Ectodermal cell (in vitro differentiated cells): ENCODE results near the gene ECM1.
A peak's percentile ranks its signal among the peaks of the same experiment; 100 is the strongest.

Source experiments
- H3K27ac ChIP-seq: 2 replicates; pipeline ENCODE4 v1.7.0; 2013; ENCODE audit warnings: mild to moderate bottlenecking, low read depth, low read length; ENCODE audit not compliant: insufficient read depth, poor library complexity, severe bottlenecking
- H3K27me3 ChIP-seq: 2 replicates; pipeline ENCODE4 v1.7.0; 2013; ENCODE audit warnings: mild to moderate bottlenecking, low read length; ENCODE audit not compliant: insufficient read depth, control insufficient read depth, poor library complexity, severe bottlenecking
- H3K36me3 ChIP-seq: one replicate; pipeline ENCODE4 v1.7.0; 2013; ENCODE audit warnings: low read length; ENCODE audit not compliant: control insufficient read depth, insufficient read depth
- H3K4me1 ChIP-seq: one replicate; pipeline ENCODE4 v1.7.0; 2013; ENCODE audit warnings: low read length; ENCODE audit not compliant: control insufficient read depth, insufficient read depth
- H3K4me3 ChIP-seq: 2 replicates; pipeline ENCODE4 v1.7.0; 2013; ENCODE audit warnings: low read depth, low read length, control low read depth; ENCODE audit not compliant: insufficient read depth
- H3K9me3 ChIP-seq: 2 replicates; pipeline ENCODE4 v1.7.0; 2013; ENCODE audit warnings: mild to moderate bottlenecking, low read length, moderate library complexity; ENCODE audit not compliant: control insufficient read depth
- WGBS, 2 experiments: methylation state at CpG; one replicate each; pipeline ENCODE4 v1.1.7; 2013; ENCODE audit warnings: missing lambda C conversion rate in 2 of 2; 5-methylcytosine and 5-hydroxymethylcytosine counted together

The ECM1 gene

GRCh38 chr1:150511551-150511950 lies 3.6 kb downstream of the ECM1 start:
- Histone ChIP-seq H3K27me3 (no peaks in the 10 kb centered on the region), H3K4me1 (peaks cover 10% of the 10 kb centered on the region), H3K36me3 (no peaks in the 10 kb centered on the region), H3K4me3 (no peak overlapping the region), H3K9me3 (no peaks in the 10 kb centered on the region), H3K27ac (no peak overlapping the region)
- 93 to 94% methylated on average over 12 of the region's 12 CpGs for WGBS, 2 experiments

DNA sequence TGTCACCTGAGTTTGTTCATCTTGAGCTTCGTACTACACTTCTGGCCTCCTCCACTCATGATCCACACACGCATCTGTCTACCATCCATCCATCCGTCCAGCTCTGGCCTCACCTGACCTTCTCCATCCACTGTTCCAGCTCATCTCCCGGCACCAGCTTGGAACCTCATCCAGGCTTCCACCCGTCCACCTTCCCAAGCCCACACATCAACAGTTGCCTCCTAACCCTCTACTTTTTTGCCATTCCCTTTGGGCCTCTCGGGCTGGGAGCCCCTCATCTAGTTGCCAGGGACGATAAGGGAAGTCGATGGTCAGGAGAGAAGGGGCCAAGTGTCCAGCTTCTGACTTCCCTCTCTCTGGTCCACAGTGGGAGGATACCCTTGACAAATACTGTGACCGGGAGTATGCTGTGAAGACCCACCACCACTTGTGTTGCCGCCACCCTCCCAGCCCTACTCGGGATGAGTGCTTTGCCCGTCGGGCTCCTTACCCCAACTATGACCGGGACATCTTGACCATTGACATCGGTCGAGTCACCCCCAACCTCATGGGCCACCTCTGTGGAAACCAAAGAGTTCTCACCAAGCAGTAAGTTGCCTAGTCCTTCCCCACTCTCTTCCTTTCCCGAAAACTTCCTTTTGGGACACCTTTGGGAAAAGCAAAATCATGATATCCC lies 4.2 kb downstream of the ECM1 start:
- H3K27me3 ChIP-seq = no peaks in the 10 kb centered on the region
- H3K4me1 ChIP-seq = peaks cover 12% of the 10 kb centered on the region
- no peak overlapping the region for H3K27ac ChIP-seq
- H3K9me3 ChIP-seq = no peaks in the 10 kb centered on the region
- H3K36me3 ChIP-seq = no peaks in the 10 kb centered on the region
- H3K4me3 ChIP-seq = no peak overlapping the region
- 87 to 89% methylated on average over 17 of the region's 17 CpGs for WGBS, 2 experiments

GRCh38 chr1:150512846-150513245 lies 4.9 kb downstream of the ECM1 start:
- no peak overlapping the region for H3K27ac ChIP-seq
- H3K27me3 ChIP-seq = no peaks in the 10 kb centered on the region
- no peaks in the 10 kb centered on the region for H3K36me3 ChIP-seq
- H3K4me3 ChIP-seq = no peak overlapping the region
- peaks cover 12% of the 10 kb centered on the region for H3K4me1 ChIP-seq
- no peaks in the 10 kb centered on the region for H3K9me3 ChIP-seq
- 85 to 88% methylated on average over 2 of the region's 2 CpGs for WGBS, 2 experiments

GRCh38 chr1:150513351-150513791 lies 5.5 kb downstream of the ECM1 start:
- Histone ChIP-seq H3K27ac (no peak overlapping the region), H3K27me3 (no peaks in the 10 kb centered on the region), H3K36me3 (no peaks in the 10 kb centered on the region), H3K9me3 (no peaks in the 10 kb centered on the region), H3K4me3 (no peak overlapping the region), H3K4me1 (peaks cover 8% of the 10 kb centered on the region)
- 92 to 93% methylated on average over 7 of the region's 7 CpGs for WGBS, 2 experiments

DNA sequence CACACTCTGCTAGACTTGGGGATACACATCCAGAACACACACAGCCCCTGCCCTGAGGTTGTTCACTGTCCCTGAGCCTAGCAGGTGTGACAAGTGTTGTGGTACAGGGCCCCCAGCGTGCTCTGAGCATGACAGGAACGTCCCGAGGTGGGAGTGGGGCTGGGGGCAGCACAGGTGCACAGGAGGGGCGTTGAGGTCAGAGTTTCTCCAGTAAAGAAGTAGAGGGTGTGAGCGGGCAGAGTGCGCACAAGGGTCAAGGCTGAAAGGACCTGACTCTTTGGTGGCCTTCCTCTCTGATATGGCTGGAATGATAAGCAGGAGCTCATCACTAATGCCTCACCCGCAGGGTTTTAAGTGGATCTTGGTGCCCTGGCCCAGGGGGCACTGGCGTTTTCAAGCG lies 6.4 kb downstream of the ECM1 start:
- no peaks in the 10 kb centered on the region for H3K36me3 ChIP-seq
- H3K4me1 ChIP-seq = peaks cover 6% of the 10 kb centered on the region
- H3K27ac ChIP-seq = no peak overlapping the region
- no peaks in the 10 kb centered on the region for H3K27me3 ChIP-seq
- H3K9me3 ChIP-seq = no peaks in the 10 kb centered on the region
- no peak overlapping the region for H3K4me3 ChIP-seq
- WGBS, 2 experiments = 94 to 95% methylated on average over 9 of the region's 9 CpGs

DNA sequence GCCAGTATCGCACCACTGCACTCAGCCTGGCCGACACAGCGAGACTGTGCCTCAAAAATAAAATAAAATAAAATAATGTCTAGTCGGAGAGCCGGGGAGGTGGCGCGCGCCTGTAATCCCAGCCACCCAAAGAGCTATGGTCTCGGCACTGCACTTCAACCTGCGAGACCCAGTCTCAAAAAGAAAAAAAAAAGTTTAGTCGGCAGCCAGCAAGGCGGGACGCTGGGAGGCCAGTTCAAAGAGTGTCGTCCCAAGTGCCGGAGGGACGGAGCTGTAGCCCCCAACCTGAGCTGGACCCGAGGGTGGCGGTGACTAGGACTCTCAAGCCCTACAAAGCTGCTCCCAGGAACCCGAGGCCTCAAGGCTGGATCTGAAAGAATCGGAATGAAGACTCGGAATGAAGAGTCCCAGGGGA lies 7.0 kb downstream of the ECM1 start:
- Histone ChIP-seq H3K27me3 (no peaks in the 10 kb centered on the region), H3K4me1 (peaks cover 6% of the 10 kb centered on the region), H3K9me3 (no peaks in the 10 kb centered on the region), H3K36me3 (no peaks in the 10 kb centered on the region), H3K4me3 (peak overlapping the region; percentile 69), H3K27ac (peak overlapping the region; percentile 74)
- 38 to 40% methylated on average over 21 of the region's 21 CpGs for WGBS, 2 experiments

- Histone ChIP-seq H3K4me1 (peaks cover 6% of the 10 kb centered on the region), H3K4me3 (peak within 1 kb of the TSS; percentile 69), H3K27me3 (no peaks in the 10 kb centered on the region), H3K9me3 (no peaks in the 10 kb centered on the region), H3K36me3 (no peaks in the 10 kb centered on the region), H3K27ac (peak within 1 kb of the TSS; percentile 74)
- 3% methylated on average over 54 of the region's 54 CpGs for WGBS, 2 experiments
Observed at GRCh38 chr1:150515328-150516049, 7.6 kb downstream of the ECM1 start, which contains the start of gene FALEC. FALEC (plus strand) TSS chr1:150515752.

DNA sequence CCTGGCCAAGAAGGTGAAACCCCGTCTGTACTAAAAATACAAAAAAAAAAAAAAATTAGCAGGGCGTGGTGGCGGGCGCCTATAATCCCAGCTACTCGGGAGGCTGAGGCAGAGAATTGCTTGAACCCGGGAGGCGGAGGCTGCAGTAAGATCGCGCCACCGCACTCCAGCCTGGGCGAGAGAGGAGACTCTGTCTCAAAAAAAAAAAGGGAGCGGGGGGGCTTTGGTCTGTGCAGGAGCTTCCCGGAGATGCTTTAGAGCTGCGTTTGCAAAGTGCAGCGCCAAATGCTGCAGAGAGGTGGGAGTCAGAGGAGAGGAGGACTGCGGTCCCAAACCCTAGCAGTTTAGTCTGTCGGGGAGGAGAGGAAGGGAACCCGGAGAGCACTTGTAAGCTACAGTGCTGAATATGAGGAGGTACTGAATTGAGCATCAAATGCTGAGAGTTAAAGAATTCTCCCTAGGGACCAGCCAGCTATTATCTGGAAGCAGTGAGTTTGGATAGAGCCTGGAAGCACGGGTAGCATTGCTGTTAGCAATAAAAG lies 8.2 kb downstream of the ECM1 start:
- Histone ChIP-seq H3K4me3 (peak overlapping the region; percentile 69), H3K27ac (no peak overlapping the region), H3K36me3 (no peaks in the 10 kb centered on the region), H3K27me3 (no peaks in the 10 kb centered on the region), H3K9me3 (no peaks in the 10 kb centered on the region), H3K4me1 (peaks cover 6% of the 10 kb centered on the region)
- 44% methylated on average over 19 of the region's 19 CpGs for WGBS, 2 experiments

DNA sequence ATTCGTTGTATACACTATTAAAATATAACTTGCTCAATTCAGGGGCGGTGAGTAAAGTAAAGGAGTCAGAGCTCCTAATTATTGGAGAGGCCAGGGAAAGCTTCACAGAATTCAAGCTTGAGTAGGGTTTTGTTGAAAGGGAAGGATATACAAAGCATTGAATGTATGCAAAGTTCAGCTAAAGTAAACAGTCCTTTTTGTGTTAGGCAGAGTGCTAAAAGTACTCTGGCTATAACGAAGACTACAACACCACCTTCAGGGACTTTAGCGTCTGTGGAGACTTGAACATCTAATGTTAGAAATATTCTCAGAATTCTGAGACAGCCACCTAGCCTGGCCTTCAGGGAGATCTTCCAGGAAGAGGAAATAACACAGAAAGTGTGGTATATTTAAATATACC lies 8.7 kb downstream of the ECM1 start:
- no peaks in the 10 kb centered on the region for H3K27me3 ChIP-seq
- peak overlapping the region; percentile 69 for H3K4me3 ChIP-seq

DNA sequence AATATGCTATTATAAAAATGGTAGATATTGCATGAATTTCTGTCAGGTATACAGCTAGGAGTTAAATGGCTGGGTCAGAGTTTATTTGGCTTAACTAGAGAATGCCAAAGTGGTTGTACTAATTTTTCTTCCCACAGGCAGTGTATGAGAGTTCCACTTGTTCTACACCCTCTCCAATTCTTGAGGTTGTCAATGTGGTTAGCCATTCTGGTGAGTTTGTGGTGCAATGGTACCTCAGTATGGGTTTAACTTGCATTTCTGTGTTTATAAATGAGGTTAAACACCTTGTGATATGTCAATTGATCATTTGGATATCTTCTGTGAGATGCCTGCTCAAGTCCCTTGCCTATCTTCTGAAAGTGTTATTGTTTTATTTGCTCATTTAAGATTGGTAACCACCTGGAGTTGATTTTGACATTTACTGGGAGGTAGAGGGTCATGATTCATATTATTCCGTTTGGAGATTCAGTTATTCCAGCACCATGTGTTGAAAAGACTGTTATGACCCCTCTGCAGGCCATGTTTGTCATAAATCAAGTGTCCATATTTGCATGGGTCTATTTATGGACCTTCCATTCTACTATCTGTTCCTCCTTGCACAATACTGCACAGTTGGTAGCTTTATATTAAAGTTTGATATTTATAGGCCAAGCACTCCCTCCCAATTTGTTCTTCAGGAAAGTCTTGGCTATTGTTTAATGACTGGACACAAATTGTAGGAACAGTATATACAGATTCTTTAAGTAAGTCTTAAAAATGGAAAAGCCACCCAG lies 13.5 kb downstream of the ECM1 start:
- Histone ChIP-seq H3K4me3 (no peak overlapping the region), H3K9me3 (no peaks in the 10 kb centered on the region), H3K27me3 (no peaks in the 10 kb centered on the region), H3K27ac (no peak overlapping the region), H3K4me1 (peaks cover 4% of the 10 kb centered on the region), H3K36me3 (no peaks in the 10 kb centered on the region)
- 89% methylated on average over 1 of the region's 1 CpG for WGBS, 2 experiments

More for the DNA sequence above, 8.7 kb downstream of the ECM1 start:
- H3K36me3 ChIP-seq = no peaks in the 10 kb centered on the region
- H3K27ac ChIP-seq = no peak overlapping the region
- H3K9me3 ChIP-seq = no peaks in the 10 kb centered on the region
- peaks cover 6% of the 10 kb centered on the region for H3K4me1 ChIP-seq
- WGBS, 2 experiments = 52 to 58% methylated on average over 4 of the region's 4 CpGs
